ENCODE results near the gene SLC16A9.

Gene SLC16A9

DNA sequence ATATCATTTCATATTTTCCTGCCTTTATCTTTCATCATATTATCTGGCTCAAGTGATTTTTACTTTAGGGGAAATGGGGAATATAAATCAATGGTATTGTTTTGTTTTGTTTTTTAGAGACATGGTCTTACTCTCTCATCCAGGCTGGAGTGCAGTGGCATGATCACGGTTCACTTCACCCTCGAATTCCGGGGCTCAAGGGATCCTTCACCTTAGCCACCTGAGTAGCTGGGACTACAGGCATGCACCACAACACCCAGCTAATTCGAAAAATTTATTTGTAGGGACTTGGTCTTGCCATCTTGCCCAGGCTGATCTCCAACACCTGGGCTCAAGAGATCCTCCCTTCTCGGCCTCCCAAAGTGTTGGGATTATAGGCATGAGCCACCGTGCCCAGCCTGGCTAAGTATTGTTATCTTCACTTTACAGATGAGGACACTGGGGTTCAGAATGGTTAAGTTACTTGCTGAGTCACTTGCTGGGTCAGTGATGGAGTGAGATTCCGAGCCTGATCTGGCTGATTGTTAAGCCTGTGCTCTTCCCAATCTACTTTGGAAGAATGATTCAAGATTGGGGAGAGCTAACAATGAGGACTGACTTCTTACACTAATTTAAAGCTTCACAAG lies 3.7 kb upstream of the SLC16A9 start:
- no peak for DNase-seq (ENCODE audit: low read depth)
- H3K4me3 ChIP-seq (ENCODE audit: control insufficient read depth, low read depth, low read length), result no peak overlapping the region
- TF ChIP-seq, protein P1, sequence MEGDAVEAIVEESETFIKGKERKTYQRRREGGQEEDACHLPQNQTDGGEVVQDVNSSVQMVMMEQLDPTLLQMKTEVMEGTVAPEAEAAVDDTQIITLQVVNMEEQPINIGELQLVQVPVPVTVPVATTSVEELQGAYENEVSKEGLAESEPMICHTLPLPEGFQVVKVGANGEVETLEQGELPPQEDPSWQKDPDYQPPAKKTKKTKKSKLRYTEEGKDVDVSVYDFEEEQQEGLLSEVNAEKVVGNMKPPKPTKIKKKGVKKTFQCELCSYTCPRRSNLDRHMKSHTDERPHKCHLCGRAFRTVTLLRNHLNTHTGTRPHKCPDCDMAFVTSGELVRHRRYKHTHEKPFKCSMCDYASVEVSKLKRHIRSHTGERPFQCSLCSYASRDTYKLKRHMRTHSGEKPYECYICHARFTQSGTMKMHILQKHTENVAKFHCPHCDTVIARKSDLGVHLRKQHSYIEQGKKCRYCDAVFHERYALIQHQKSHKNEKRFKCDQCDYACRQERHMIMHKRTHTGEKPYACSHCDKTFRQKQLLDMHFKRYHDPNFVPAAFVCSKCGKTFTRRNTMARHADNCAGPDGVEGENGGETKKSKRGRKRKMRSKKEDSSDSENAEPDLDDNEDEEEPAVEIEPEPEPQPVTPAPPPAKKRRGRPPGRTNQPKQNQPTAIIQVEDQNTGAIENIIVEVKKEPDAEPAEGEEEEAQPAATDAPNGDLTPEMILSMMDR (IDR thresholded peaks at IDR 0.05; ENCODE audit: control insufficient read depth, insufficient read depth, low read depth, low read length, missing control alignments), result no peak

DNA sequence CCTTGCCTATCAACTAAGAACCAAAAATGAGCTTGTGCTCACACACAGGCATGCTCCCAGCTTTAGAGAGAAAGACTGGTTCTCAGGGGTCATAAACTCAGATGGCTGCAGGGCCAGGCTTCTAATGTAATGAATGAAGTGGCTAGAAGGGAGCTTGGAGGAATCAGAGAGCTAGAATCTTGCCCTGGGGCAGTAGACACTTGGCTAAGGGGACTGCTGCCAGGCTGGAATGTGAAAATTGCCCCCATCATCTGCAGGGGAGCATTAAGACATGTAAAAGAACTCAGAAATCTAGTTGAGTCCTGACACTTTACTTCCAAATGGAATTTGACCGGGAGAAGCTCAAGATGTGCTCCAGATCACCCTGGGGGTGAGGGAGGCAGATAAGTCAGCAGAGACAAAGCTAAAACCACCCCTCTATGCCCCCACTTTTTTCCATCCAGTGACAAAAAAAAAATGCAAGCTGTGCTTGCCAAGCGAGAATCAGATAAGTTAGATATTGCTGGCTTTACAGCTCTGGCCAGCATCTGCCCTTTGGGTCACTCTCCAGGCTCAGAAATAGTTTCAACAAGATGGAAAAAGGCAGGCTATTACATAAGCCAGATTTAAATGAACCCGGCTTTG lies 2.3 kb upstream of the SLC16A9 start:
- DNase-seq (ENCODE audit: low read depth), result no peak
- TF ChIP-seq, protein P1 (IDR thresholded peaks at IDR 0.05; ENCODE audit: control insufficient read depth, insufficient read depth, low read depth, low read length, missing control alignments), result no peak
- no peak overlapping the region for H3K4me3 ChIP-seq (ENCODE audit: control insufficient read depth, low read depth, low read length)

DNA sequence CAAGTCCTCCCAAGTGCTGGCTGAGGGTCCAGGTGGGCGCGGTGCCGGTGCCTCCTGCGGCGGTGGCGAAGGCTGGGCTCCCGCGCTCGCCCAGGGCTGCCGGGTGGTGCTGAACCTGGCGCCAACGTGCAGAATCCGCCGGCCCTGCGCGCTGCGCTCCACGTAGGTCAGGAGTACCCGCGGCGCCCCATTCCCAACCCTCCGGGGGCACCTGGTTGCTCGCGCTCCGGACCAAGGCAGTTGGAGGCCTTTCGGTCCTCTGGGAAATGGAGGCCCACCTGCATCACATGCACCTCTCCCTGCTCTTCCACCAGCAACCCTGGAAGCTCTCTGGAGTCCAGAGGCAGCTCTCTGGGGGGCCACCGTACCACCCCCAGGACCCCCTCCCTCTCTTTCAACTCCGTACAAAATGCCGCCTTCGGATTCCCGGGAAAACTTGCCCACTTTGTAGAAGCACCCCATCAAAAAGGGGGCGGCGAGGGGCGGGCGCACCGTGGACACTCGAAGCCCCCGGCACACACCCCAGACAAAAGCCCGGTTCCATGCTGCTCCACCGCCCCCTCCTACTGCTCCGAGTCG lies 745 bp downstream of the SLC16A9 start:
- TF ChIP-seq, protein P1 (IDR thresholded peaks at IDR 0.05; ENCODE audit: control insufficient read depth, insufficient read depth, low read depth, low read length, missing control alignments), result no peak
- DNase-seq (ENCODE audit: low read depth), result no peak
- H3K4me3 ChIP-seq (ENCODE audit: control insufficient read depth, low read depth, low read length), result peak overlapping the region; percentile 62

DNA sequence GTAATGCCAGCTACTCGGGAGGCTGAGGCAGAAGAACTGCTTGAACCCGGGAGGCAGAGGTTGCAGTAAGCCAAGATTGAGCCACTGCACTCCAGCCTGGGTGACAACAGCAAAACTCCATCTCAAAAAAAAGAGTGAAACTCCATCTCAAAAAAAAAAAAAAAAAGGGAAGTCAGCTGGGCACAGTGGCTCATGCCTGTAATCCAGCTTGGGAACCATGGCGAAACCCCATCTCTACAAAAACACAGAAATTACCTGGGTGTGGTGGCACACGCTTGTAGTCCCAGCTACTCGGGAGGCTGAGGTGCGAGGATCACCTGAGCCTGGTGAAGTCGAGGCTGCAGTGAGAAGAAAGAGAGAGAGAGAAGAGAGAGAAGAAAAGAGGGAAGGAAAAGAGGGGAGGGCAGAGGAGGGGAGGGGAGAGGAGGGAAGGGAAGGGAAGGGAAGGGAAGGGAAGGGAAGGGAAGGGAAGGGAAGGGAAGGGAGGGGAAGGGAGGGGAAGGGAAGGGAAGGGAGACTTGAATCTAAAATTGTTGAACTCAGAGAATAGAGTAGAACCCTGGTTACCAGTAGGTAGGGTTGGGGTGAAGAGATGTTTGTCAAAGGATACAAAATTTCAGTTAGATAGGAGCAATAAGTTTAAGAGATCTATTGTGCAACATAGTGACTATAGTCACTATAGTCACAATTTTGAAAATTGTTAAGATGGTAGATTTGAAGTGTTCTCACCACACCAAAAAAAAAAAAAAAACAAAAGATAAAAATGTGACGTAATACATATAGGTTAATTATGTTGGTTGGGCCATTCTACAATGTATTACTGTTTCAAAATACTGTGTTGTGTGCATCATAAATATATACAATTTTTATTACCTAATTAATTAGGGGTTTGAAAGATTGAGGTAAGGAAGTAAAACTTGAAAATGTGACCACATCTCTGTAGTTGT lies 2.5 kb downstream of the SLC16A9 start:
- H3K4me3 ChIP-seq (ENCODE audit: control insufficient read depth, low read depth, low read length), result no peak overlapping the region
- TF ChIP-seq, protein P1 (IDR thresholded peaks at IDR 0.05; ENCODE audit: control insufficient read depth, insufficient read depth, low read depth, low read length, missing control alignments), result no peak
- DNase-seq (ENCODE audit: low read depth), result no peak

DNA sequence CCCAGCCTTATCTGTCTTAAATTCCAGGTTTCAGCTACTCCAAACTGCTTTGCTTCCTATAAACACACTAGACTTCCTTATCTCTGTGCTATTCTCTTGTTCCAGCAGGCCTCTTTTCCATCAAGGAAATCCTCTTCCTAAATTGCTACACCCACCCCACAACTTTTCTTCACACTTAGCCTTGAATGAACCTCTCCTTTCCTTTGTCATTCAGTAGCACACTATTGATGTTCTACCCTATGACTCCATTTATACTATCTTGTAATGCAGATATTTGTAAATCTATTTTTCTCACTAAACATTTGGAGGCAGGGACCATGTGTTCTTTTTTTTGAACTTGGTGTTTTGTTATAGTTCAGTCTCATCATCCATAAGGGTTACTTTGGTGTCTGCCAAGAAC lies 3.7 kb downstream of the SLC16A9 start:
- DNase-seq (ENCODE audit: low read depth), result no peak
- no peak overlapping the region for H3K4me3 ChIP-seq (ENCODE audit: control insufficient read depth, low read depth, low read length)
- TF ChIP-seq, protein P1 (IDR thresholded peaks at IDR 0.05; ENCODE audit: control insufficient read depth, insufficient read depth, low read depth, low read length, missing control alignments), result no peak

DNA sequence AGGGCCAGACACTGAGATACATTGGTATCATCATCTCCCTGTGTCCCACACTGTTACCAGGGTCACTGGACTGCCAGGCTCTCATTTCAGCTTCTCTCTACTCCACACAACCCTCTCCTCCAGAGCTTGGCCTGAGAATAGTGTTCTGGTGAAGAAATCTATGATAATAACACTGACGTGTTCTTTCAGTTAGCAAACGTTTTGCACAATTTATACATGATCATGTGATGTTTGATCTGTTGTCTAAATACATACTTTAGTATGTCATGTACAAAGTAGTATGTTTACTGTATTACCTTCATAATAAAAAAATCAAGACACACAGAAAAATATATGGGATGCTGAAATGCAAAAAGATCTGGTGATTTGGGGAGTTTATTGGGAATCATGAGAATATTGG lies 5.0 kb downstream of the SLC16A9 start:
- DNase-seq (ENCODE audit: low read depth), result no peak
- no peak overlapping the region for H3K4me3 ChIP-seq (ENCODE audit: control insufficient read depth, low read depth, low read length)
- TF ChIP-seq, protein P1 (IDR thresholded peaks at IDR 0.05; ENCODE audit: control insufficient read depth, insufficient read depth, low read depth, low read length, missing control alignments), result no peak

Measured in AG09309 (cell line).